Heart right ventricle (tissue), 16 donors: ENCODE data around the gene ZBTB5. TPM values are rescaled to one million over a fixed set of nuclear protein-coding genes. Genes with fewer than 3 reads are reported as not detected.

ENCODE experiments used
- ATAC-seq, 8 donors: fragments of 200-7000 bp; cut with Tn5 transposase; one replicate each; pipeline ENCODE4 v1.9.1; 2020; ENCODE audit warnings: mild to moderate bottlenecking in 8 of 8, moderate library complexity in 8 of 8, moderate number of reproducible peaks in 1 of 8
- DNase-seq, 2 donors: peaks; one replicate each; pipeline ENCODE4 v3.0.0-alpha.2; 2020
- H3K27ac ChIP-seq, 10 donors: fragments of 200-600 bp; sonication (generic) in 2 of 10; one replicate each; pipeline versions ENCODE4 v1.5.0 to v1.8.0; 2020 to 2022; ENCODE audit warnings: mild to moderate bottlenecking in 3 of 10
- H3K27me3 ChIP-seq, 7 donors: fragments of 200-600 bp; one replicate each; pipeline ENCODE4 v1.8.0; 2021 to 2022; ENCODE audit warnings: mild to moderate bottlenecking in 2 of 7
- H3K36me3 ChIP-seq, 9 donors: fragments of 200-600 bp; sonication (generic) in 1 of 9; one replicate each; pipeline versions ENCODE4 v1.5.0 to v1.8.0; 2020 to 2022; ENCODE audit warnings: mild to moderate bottlenecking in 2 of 9
- H3K4me1 ChIP-seq, 9 donors: fragments of 200-600 bp; sonication (generic) in 1 of 9; one replicate each; pipeline versions ENCODE4 v1.5.0 to v1.8.0; 2020 to 2022; ENCODE audit warnings: mild to moderate bottlenecking in 4 of 9
- H3K4me3 ChIP-seq, 10 donors: fragments of 200-600 bp; sonication (generic) in 2 of 10; one replicate each; pipeline versions ENCODE4 v1.5.0 to v1.8.0; 2020 to 2022; ENCODE audit warnings: mild to moderate bottlenecking in 7 of 10, moderate library complexity in 2 of 10
- H3K9me3 ChIP-seq, 11 donors: fragments of 200-600 bp in 10 of 11; sonication (generic) in 2 of 11; one replicate each; pipeline versions ENCODE4 v1.5.0 to v1.8.0; 2013 to 2022; ENCODE audit warnings: mild to moderate bottlenecking in 2 of 11, control low read depth in 1 of 11, moderate library complexity in 1 of 11
- CTCF ChIP-seq, 9 donors: fragments of 200-600 bp; sonication (generic) in 2 of 9; IDR thresholded peaks; one replicate each; pipeline versions ENCODE4 v1.5.0 to v1.8.0; 2021 to 2022; ENCODE audit warnings: antibody characterized with exemption in 9 of 9, mild to moderate bottlenecking in 5 of 9, moderate library complexity in 1 of 9
- WGBS, 2 donors: extraction: QIAGEN DNeasy Blood & Tissue Kit; methylation state at CpG; one replicate each; pipeline ENCODE4 v1.1.7; 2013; ENCODE audit warnings: inconsistent platforms in 1 of 2; 5-methylcytosine and 5-hydroxymethylcytosine counted together
- intact Hi-C, 10 donors: fragments of 100-400 bp; cut with DNase I; formaldehyde crosslinking; loops; one replicate each; pipeline versions ENCODE4 v1.11.1 to v1.14.2; 2022
- polyA plus RNA-seq, 2 donors: library from polyadenylated mRNA; stranded (reverse); fragments of 200-250 nt; gene quantifications; one replicate each; pipeline ENCODE4 v1.2.3, GENCODE V29; 2013
- total RNA-seq, 10 donors: library from RNA; stranded (reverse); fragmentation: NEBNext Ultra II Directional in 3 of 10; extraction: Animal tissue kit (Norgen Biotek cat#: 25700) in 3 of 10; gene quantifications; one replicate each; pipeline versions ENCODE4 v1.2.1 to v1.2.4, GENCODE V29; 2021 to 2023
- donor health status: Arrhythmogenic right ventricular cardiomyopathy.
- donor health status: ischemic (EF 13 %, LVEDD 7.1; RV severe dilation, severe dysfunction).
- donor health status: healthy with polysubstance abuse.
- donor health status: DM: no; HTN: yes; CAD: no.
- donor health status: DM: no; HTN: no; CAD: no.
- donor health status: ischemic (EF 25% LVEDD 6.9; RV normal size, moderate dysfunction).
- donor health status: ischemic (EF 25% LVEDD 5.7; RV mildly dilated, moderate dysfunction).
- donor health status: healthy.
- donor health status: DM: yes; HTN: yes; CAD: no.
- donor health status: Ischemic cardiomyopathy.
- donor health status: ischemic (EF 35%, LVEDD 5.7; RV mildly dilated, moderate dysfunction).
- donor health status: nonischemic (EF 11% LVEDD 7.7; RV severe dilation, severe dysfunction).
- donor health status: DM: yes; HTN: yes; CAD: no.
- donor health status: PGD.
- donor health status: ischemic (EF 29% LVEDD 5.4; RV normal size, mild dysfunction).
- donor health status: nonischemic (EF 23%, LVEDD 6.1; RV moderate dilation, normal function).

The ZBTB5 gene
- total and polyA plus RNA-seq, 12 donors: 2.1 to 7.5 (median 6.3) TPM

- Histone ChIP-seq H3K4me3 (no peak overlapping the region), H3K27ac (no peak overlapping the region), H3K27me3 (no peaks in the 10 kb centered on the region), H3K36me3 (no peaks in the 10 kb centered on the region), H3K9me3 (no peaks in the 10 kb centered on the region), H3K4me1 (no peaks in the 10 kb centered on the region)
- no peak for TF ChIP-seq CTCF (IDR thresholded peaks at IDR 0.05)
- intact Hi-C loops: no loop called here
- WGBS, 2 donors: 80 to 81% methylated on average over 8 of the region's 8 CpGs
- DNase-seq: no peak
- ATAC-seq: no peak
Observed at GRCh38 chr9:37395663-37396062, 69.6 kb downstream of the ZBTB5 start.

- DNase-seq (no peak), ATAC-seq (peak in 1 of 8 donors; percentile 22)
- H3K36me3 ChIP-seq: no peaks in the 10 kb centered on the region
- TF ChIP-seq CTCF (IDR thresholded peaks at IDR 0.05): no peak
- H3K4me3 ChIP-seq: no peak overlapping the region
- no peaks in the 10 kb centered on the region for H3K27me3 ChIP-seq
- WGBS, 2 donors: 63 to 66% methylated on average over 12 of the region's 12 CpGs
- no peaks in the 10 kb centered on the region for H3K4me1 ChIP-seq
- no peak overlapping the region for H3K27ac ChIP-seq
- H3K9me3 ChIP-seq: no peaks in the 10 kb centered on the region
- intact Hi-C loops: no loop called here
Observed at GRCh38 chr9:37395229-37395628, 70.0 kb downstream of the ZBTB5 start.

- Histone ChIP-seq H3K4me1 (no peaks in the 10 kb centered on the region), H3K27ac (no peak overlapping the region), H3K36me3 (no peaks in the 10 kb centered on the region), H3K4me3 (no peak overlapping the region), H3K9me3 (no peaks in the 10 kb centered on the region), H3K27me3 (no peaks in the 10 kb centered on the region)
- DNase-seq (no peak), ATAC-seq (no peak)
- intact Hi-C loops: no loop called here
- TF ChIP-seq CTCF (IDR thresholded peaks at IDR 0.05): no peak
- WGBS, 2 donors: 77 to 84% methylated on average over 8 of the region's 8 CpGs
Observed at GRCh38 chr9:37392272-37392671, 73.0 kb downstream of the ZBTB5 start.

- H3K27ac ChIP-seq: no peak overlapping the region
- WGBS, 2 donors: 39 to 43% methylated on average over 7 of the region's 7 CpGs
- no peaks in the 10 kb centered on the region for H3K4me1 ChIP-seq
- peak in 3 of 9 donors; percentile 10 to 26 (median 16) for TF ChIP-seq CTCF (IDR thresholded peaks at IDR 0.05)
- H3K9me3 ChIP-seq: no peaks in the 10 kb centered on the region
- ATAC-seq: no peak
- H3K4me3 ChIP-seq: no peak overlapping the region
- DNase-seq: no peak
- intact Hi-C loops: no loop called here
- no peaks in the 10 kb centered on the region for H3K36me3 ChIP-seq
- no peaks in the 10 kb centered on the region for H3K27me3 ChIP-seq
Observed at GRCh38 chr9:37390759-37391158, 74.5 kb downstream of the ZBTB5 start.

Other genes with a start within 250 kb of the ZBTB5 start
- gene GRHPR, start 42.8 kb downstream of the ZBTB5 start, total RNA-seq: 100 to 1,000 TPM; 101 to 142 (median 114) TPM
- 100 to 1,000 TPM in 1 of 2 donors, 10 to 100 TPM in 1; 61.5 to 151 TPM for gene GRHPR, start 42.8 kb downstream of the ZBTB5 start, polyA plus RNA-seq
- 10 to 100 TPM in 9 of 10 donors, 1 to 10 TPM in 1; 8.5 to 28.8 (median 20.4) TPM for gene POLR1E, start 20.5 kb upstream of the ZBTB5 start, total RNA-seq
- gene POLR1E, start 20.5 kb upstream of the ZBTB5 start, polyA plus RNA-seq: 10 to 100 TPM in 1 of 2 donors, 1 to 10 TPM in 1; 5.0 to 16.6 TPM
- 1 to 10 TPM; 4.8 to 7.4 (median 5.9) TPM for gene FBXO10, start 110.9 kb upstream of the ZBTB5 start, total RNA-seq
- gene FBXO10, start 110.9 kb upstream of the ZBTB5 start, polyA plus RNA-seq: 1 to 10 TPM; 2.3 to 3.3 TPM
- gene TOMM5, start 127.1 kb upstream of the ZBTB5 start, total RNA-seq: 10 to 100 TPM; 45.7 to 62.9 (median 52.1) TPM
- 100 to 1,000 TPM in 1 of 2 donors, 10 to 100 TPM in 1; 74.1 to 145 TPM for gene TOMM5, start 127.1 kb upstream of the ZBTB5 start, polyA plus RNA-seq
- 1 to 10 TPM in 3 of 10 donors, under 1 TPM in 7; 0.38 to 1.7 (median 0.67) TPM for gene FRMPD1, start 185.5 kb upstream of the ZBTB5 start, total RNA-seq
- under 1 TPM; 0.03 to 0.22 TPM for gene FRMPD1, start 185.5 kb upstream of the ZBTB5 start, polyA plus RNA-seq